ENCODE measurements around the gene GSTP1.
"Not testable (repeated sequence)": the region's sequence is repeated elsewhere in the genome, so short reads cannot be mapped to it uniquely, and the experiment has no call there.

- not testable (repeated sequence) for TF ChIP-seq CTCF, POLR2A (IDR thresholded peaks at IDR 0.05)
Observed at GRCh38 chr11:67588899-67589415, 5.3 kb downstream of the GSTP1 start.
